Natural killer cell (primary cell): ENCODE data around the gene ACSS1. TPM values are rescaled to one million over a fixed set of nuclear protein-coding genes. Genes with fewer than 3 reads are reported as not detected.

ENCODE experiments used
- ATAC-seq, 3 donors: fragments of 150-1000 bp in 2 of 3; fragments of 200-7000 bp in 1 of 3; cut with Tn5 transposase; 1 replicate in 1 of 3; 2 replicates in 2 of 3; pipeline ENCODE4 v1.10.0; 2021; ENCODE audit warnings: mild to moderate bottlenecking in 2 of 3, moderate library complexity in 2 of 3
- DNase-seq, 2 donors: peaks; one replicate each; pipeline versions ENCODE4 v3.0.0 to v3.0.0-alpha.2; 2013 to 2021; ENCODE audit warnings: mixed read lengths in 1 of 2
- H3K27ac ChIP-seq: one replicate; pipeline ENCODE4 v1.5.1; 2013; ENCODE audit warnings: mild to moderate bottlenecking, low read length
- H3K27me3 ChIP-seq: one replicate; pipeline ENCODE4 v1.6.1; 2013; ENCODE audit warnings: low read length; ENCODE audit not compliant: control insufficient read depth, insufficient read depth
- H3K36me3 ChIP-seq: one replicate; pipeline ENCODE4 v1.6.1; 2013; ENCODE audit warnings: low read length; ENCODE audit not compliant: control insufficient read depth, insufficient read depth
- H3K4me1 ChIP-seq: one replicate; pipeline ENCODE4 v1.6.1; 2013; ENCODE audit warnings: low read length; ENCODE audit not compliant: control insufficient read depth, insufficient read depth
- H3K4me3 ChIP-seq: one replicate; pipeline ENCODE4 v1.5.1; 2013; ENCODE audit warnings: low read length
- H3K9me3 ChIP-seq: one replicate; pipeline ENCODE4 v1.6.1; 2013; ENCODE audit warnings: low read length; ENCODE audit not compliant: control insufficient read depth, insufficient read depth
- H3K27ac Mint-ChIP-seq, 2 donors: one replicate each; pipeline ENCODE4 v1.8.0; 2022; ENCODE audit warnings: mild to moderate bottlenecking in 2 of 2, mixed read lengths in 2 of 2, moderate library complexity in 1 of 2
- H3K27me3 Mint-ChIP-seq, 2 donors: one replicate each; pipeline ENCODE4 v1.8.0; 2022; ENCODE audit warnings: low read depth in 2 of 2, mixed read lengths in 2 of 2
- H3K36me3 Mint-ChIP-seq: one replicate; pipeline ENCODE4 v1.8.0; 2022; ENCODE audit warnings: mixed read lengths
- H3K4me1 Mint-ChIP-seq, 2 donors: one replicate each; pipeline ENCODE4 v1.8.0; 2022; ENCODE audit warnings: mixed read lengths in 2 of 2
- H3K4me3 Mint-ChIP-seq: one replicate; pipeline ENCODE4 v1.8.0; 2022; ENCODE audit warnings: mild to moderate bottlenecking, moderate library complexity, mixed read lengths
- H3K9me3 Mint-ChIP-seq, 2 donors: one replicate each; pipeline ENCODE4 v1.8.0; 2022; ENCODE audit warnings: mixed read lengths in 2 of 2
- whole genome bisulfite sequencing: methylation state at CpG from one replicate; pipeline ENCODE4 v1.1.7; 2013; ENCODE audit warnings: missing lambda C conversion rate; ENCODE audit not compliant: insufficient coverage; 5-methylcytosine and 5-hydroxymethylcytosine counted together
- intact Hi-C: fragments of 100-400 bp; cut with micrococcal nuclease; formaldehyde crosslinking; loops from one replicate; pipeline ENCODE4 v1.14.2; 2022
- total RNA-seq, 4 donors: library from RNA; stranded (reverse); fragments of 120-200 nt in 1 of 4; gene quantifications; one replicate each; pipeline versions ENCODE4 v1.2.3 to v1.2.4, GENCODE V29; 2013 to 2022
- TF ChIP-seq, protein P1 (sequence below): fragments of 200-600 bp; IDR thresholded peaks from one replicate; pipeline ENCODE4 v1.8.0; 2022; ENCODE audit warnings: antibody characterized with exemption

ACSS1 gene
- total RNA-seq, 3 donors from 2014 or later (not counting 1 experiment from before 2014, with no cell fraction given) = 46.3 to 67.4 (median 57.4) TPM

DNA sequence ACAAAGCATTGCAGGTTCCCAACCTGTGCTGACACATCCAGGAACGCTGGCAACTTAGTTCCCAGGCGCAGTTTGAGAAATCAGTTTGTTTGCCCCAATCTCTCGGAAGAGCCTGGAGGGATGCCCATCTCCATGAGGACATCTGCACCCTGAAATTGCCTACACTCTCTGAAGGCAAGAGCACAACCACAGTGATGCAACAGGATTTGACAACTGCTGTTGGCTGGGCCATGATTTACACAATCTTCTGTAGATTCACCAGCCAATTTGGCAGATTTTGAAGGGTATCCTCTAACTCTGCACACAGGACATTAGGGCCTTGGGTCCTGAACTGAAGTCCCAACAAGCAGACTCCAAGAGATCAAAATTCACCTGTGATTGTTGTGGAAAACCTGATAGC, 68.8 kb downstream of the ACSS1 start:
- H3K27ac ChIP-seq = peak overlapping the region; percentile 46

GRCh38 chr20:24987873-24988835, 69.8 kb downstream of the ACSS1 start:
- no peaks in the 10 kb centered on the region for H3K9me3 ChIP-seq
- Mint-ChIP-seq H3K27ac (peak overlapping the region; percentile 93 to 94), H3K27me3 (no peaks in the 10 kb centered on the region), H3K9me3 (no peaks in the 10 kb centered on the region), H3K4me3 (peak overlapping the region; percentile 83), H3K36me3 (peaks cover 7% of the 10 kb centered on the region), H3K4me1 (peaks cover 89 to 93% of the 10 kb centered on the region in 2 donors)
- H3K27ac ChIP-seq = peak overlapping the region; percentile 46
- intact Hi-C loops = loop anchor here (1.0 kb wide), 1 partner anchor 27 kb away; no protein-coding TSS in a partner anchor
- TF ChIP-seq, protein P1, sequence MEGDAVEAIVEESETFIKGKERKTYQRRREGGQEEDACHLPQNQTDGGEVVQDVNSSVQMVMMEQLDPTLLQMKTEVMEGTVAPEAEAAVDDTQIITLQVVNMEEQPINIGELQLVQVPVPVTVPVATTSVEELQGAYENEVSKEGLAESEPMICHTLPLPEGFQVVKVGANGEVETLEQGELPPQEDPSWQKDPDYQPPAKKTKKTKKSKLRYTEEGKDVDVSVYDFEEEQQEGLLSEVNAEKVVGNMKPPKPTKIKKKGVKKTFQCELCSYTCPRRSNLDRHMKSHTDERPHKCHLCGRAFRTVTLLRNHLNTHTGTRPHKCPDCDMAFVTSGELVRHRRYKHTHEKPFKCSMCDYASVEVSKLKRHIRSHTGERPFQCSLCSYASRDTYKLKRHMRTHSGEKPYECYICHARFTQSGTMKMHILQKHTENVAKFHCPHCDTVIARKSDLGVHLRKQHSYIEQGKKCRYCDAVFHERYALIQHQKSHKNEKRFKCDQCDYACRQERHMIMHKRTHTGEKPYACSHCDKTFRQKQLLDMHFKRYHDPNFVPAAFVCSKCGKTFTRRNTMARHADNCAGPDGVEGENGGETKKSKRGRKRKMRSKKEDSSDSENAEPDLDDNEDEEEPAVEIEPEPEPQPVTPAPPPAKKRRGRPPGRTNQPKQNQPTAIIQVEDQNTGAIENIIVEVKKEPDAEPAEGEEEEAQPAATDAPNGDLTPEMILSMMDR = no peak
- 82% methylated on average over 7 of the region's 7 CpGs for WGBS
- DNase-seq (no peak), ATAC-seq (no peak)
- no peak overlapping the region for H3K4me3 ChIP-seq
- peaks cover 63% of the 10 kb centered on the region for H3K4me1 ChIP-seq
- H3K36me3 ChIP-seq = peaks cover 9% of the 10 kb centered on the region
- H3K27me3 ChIP-seq = no peaks in the 10 kb centered on the region

More for the DNA sequence above, 68.8 kb downstream of the ACSS1 start:
- Mint-ChIP-seq H3K27me3 (no peaks in the 10 kb centered on the region), H3K4me3 (peak overlapping the region; percentile 83), H3K9me3 (no peaks in the 10 kb centered on the region), H3K4me1 (peaks cover 82 to 85% of the 10 kb centered on the region in 2 donors), H3K36me3 (no peaks in the 10 kb centered on the region), H3K27ac (peak overlapping the region; percentile 93 to 94)
- Histone ChIP-seq H3K36me3 (peaks cover 4% of the 10 kb centered on the region), H3K4me3 (no peak overlapping the region), H3K9me3 (no peaks in the 10 kb centered on the region), H3K4me1 (peaks cover 60% of the 10 kb centered on the region), H3K27me3 (no peaks in the 10 kb centered on the region)
- ATAC-seq (no peak), DNase-seq (no peak)
- intact Hi-C loops = no loop called here
- TF ChIP-seq, protein P1 = no peak
- 84% methylated on average over 3 of the region's 3 CpGs for WGBS

DNA sequence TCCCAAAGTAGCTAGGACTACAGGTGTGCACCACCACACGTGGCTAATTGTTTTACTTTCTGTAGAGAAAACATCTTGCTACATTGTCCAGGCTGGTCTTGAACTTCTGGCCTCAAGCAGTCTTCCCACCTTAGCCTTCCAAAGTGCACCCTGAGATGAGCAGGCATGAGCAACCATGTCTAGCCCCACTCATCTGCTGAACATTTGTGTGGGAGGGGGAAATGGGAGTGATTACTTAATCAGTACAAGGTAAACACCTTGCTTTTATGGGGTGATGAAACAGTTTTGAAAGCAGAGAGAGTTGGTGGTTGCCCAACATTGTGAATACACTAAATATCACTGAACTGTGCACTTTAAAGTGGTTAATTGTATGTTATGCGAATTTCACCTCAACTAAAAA, 70.7 kb downstream of the ACSS1 start:
- Mint-ChIP-seq H3K9me3 (no peaks in the 10 kb centered on the region), H3K4me3 (peak overlapping the region; percentile 83), H3K27ac (peak overlapping the region; percentile 93 to 94), H3K27me3 (no peaks in the 10 kb centered on the region), H3K4me1 (peaks cover 94 to 98% of the 10 kb centered on the region in 2 donors), H3K36me3 (peaks cover 11% of the 10 kb centered on the region)
- no peaks in the 10 kb centered on the region for H3K27me3 ChIP-seq
- peak overlapping the region; percentile 39 for H3K27ac ChIP-seq
- H3K9me3 ChIP-seq = no peaks in the 10 kb centered on the region
- intact Hi-C loops = loop anchor here (1.0 kb wide), 1 partner anchor 26 kb away; no protein-coding TSS in a partner anchor
- 74% methylated on average over 2 of the region's 2 CpGs for WGBS
- peak; percentile 22 to 37 (median 34) for ATAC-seq
- TF ChIP-seq, protein P1 = no peak
- no peak for DNase-seq
- H3K4me1 ChIP-seq = peaks cover 66% of the 10 kb centered on the region
- H3K4me3 ChIP-seq = no peak overlapping the region
- peaks cover 13% of the 10 kb centered on the region for H3K36me3 ChIP-seq
